Panc1 (cell line): ENCODE measurements around the gene HSF2BP.

Experiments used
- CTCF ChIP-seq: fragments of 450-650 bp; IDR thresholded peaks from 2 replicates; pipeline ENCODE4 v1.5.1; 2017; ENCODE audit warnings: mild to moderate bottlenecking
- POLR2AphosphoS5 ChIP-seq: IDR thresholded peaks from 2 replicates; pipeline ENCODE4 v1.6.1; 2012; ENCODE audit warnings: mild to moderate bottlenecking, low read depth, low read length, moderate library complexity
- SIN3A ChIP-seq: IDR thresholded peaks from 2 replicates; pipeline ENCODE4 v1.6.1; 2012; ENCODE audit warnings: low read depth, mild to moderate bottlenecking, low read length, moderate library complexity, borderline replicate concordance; ENCODE audit not compliant: insufficient read depth
- TCF7L2 ChIP-seq: IDR thresholded peaks from 2 replicates; pipeline ENCODE4 v1.6.1; 2011; ENCODE audit warnings: mild to moderate bottlenecking, low read depth, low read length, inconsistent platforms
- TF ChIP-seq, protein P1 (sequence below), 2 experiments: IDR thresholded peaks; 2 replicates each; pipeline ENCODE4 v1.6.1; 2011 to 2012; ENCODE audit warnings: low read depth in 2 of 2, control low read depth in 1 of 2, low read length in 1 of 2, mild to moderate bottlenecking in 1 of 2, moderate library complexity in 1 of 2; ENCODE audit not compliant: insufficient read depth in 1 of 2

DNA sequence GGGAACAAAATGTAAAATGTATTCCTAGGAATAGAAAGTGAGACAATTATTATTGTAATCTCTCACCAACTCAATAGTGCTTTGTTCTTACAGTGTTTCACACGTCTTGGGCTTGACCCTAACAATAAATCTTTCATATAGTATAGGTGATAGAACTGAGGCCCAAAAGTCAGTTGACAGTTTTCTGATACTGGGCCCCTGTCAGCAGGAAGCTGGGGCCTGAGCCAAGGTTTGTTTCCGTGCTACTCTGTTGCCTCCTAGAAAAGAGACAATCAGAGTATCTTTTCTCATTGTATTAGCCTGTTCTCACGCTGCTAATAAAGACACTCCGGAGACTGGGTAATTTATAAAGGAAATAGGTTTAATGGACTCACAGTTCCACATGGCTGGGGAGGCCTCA is 5.1 kb upstream of the HSF2BP start:
- TF ChIP-seq CTCF: no peak
- TF ChIP-seq, protein P1, sequence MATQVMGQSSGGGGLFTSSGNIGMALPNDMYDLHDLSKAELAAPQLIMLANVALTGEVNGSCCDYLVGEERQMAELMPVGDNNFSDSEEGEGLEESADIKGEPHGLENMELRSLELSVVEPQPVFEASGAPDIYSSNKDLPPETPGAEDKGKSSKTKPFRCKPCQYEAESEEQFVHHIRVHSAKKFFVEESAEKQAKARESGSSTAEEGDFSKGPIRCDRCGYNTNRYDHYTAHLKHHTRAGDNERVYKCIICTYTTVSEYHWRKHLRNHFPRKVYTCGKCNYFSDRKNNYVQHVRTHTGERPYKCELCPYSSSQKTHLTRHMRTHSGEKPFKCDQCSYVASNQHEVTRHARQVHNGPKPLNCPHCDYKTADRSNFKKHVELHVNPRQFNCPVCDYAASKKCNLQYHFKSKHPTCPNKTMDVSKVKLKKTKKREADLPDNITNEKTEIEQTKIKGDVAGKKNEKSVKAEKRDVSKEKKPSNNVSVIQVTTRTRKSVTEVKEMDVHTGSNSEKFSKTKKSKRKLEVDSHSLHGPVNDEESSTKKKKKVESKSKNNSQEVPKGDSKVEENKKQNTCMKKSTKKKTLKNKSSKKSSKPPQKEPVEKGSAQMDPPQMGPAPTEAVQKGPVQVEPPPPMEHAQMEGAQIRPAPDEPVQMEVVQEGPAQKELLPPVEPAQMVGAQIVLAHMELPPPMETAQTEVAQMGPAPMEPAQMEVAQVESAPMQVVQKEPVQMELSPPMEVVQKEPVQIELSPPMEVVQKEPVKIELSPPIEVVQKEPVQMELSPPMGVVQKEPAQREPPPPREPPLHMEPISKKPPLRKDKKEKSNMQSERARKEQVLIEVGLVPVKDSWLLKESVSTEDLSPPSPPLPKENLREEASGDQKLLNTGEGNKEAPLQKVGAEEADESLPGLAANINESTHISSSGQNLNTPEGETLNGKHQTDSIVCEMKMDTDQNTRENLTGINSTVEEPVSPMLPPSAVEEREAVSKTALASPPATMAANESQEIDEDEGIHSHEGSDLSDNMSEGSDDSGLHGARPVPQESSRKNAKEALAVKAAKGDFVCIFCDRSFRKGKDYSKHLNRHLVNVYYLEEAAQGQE (IDR thresholded peaks at IDR 0.05; ENCODE audit: insufficient read depth in 1 of 2, low read depth in 2 of 2, low read length in 1 of 2): no peak
- TF ChIP-seq POLR2AphosphoS5: no peak
- TF ChIP-seq SIN3A: no peak
- TF ChIP-seq TCF7L2: no peak
